Suprapubic skin (tissue), 3 donors: ENCODE results near the gene SLC39A5.

Source experiments
- EP300 ChIP-seq: sonication (generic); formaldehyde crosslinking; IDR thresholded peaks from one replicate; pipeline ENCODE4 v1.6.1; 2017; ENCODE audit warnings: antibody characterized with exemption
- TF ChIP-seq, protein P1 (sequence below), 2 donors: fragments of 200-600 bp in 1 of 2; fragments of 450-650 bp in 1 of 2; sonication (generic) in 1 of 2; IDR thresholded peaks; one replicate each; pipeline ENCODE4 v1.5.1; 2016 to 2019; ENCODE audit warnings: antibody characterized with exemption in 2 of 2, mild to moderate bottlenecking in 1 of 2, moderate library complexity in 1 of 2

DNA sequence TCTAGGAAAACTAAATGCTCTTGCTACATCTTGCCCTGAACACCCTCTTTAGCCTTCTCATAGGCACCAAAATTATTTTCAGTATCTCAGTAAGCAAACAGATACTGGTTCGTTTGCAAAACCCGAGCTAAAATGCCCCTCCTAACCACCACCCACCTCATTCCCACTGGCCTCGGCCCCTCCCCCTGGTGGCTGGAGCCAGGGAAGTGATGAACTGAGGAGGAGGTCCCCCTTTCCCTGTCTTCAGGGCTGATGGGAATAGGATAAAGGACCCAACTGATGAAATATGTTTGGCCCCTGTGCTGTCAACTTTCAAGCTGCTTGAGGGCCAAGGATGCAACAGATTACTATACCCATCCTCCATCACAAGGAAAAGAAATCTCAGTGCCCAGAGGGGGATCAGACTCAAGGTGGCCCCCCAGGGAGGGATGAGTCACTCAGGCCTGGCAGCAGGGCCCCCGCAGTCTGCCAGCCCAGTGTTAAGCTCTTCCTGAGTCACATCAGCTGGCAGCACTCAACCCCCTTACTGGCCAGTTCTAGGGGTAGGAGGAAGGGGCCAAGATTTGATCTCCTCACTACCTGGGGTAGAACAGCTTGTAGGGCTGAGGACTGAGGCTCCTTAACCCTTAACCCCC is 26.6 kb downstream of the SLC39A5 start:
- TF ChIP-seq, protein P1, sequence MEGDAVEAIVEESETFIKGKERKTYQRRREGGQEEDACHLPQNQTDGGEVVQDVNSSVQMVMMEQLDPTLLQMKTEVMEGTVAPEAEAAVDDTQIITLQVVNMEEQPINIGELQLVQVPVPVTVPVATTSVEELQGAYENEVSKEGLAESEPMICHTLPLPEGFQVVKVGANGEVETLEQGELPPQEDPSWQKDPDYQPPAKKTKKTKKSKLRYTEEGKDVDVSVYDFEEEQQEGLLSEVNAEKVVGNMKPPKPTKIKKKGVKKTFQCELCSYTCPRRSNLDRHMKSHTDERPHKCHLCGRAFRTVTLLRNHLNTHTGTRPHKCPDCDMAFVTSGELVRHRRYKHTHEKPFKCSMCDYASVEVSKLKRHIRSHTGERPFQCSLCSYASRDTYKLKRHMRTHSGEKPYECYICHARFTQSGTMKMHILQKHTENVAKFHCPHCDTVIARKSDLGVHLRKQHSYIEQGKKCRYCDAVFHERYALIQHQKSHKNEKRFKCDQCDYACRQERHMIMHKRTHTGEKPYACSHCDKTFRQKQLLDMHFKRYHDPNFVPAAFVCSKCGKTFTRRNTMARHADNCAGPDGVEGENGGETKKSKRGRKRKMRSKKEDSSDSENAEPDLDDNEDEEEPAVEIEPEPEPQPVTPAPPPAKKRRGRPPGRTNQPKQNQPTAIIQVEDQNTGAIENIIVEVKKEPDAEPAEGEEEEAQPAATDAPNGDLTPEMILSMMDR (IDR thresholded peaks at IDR 0.05): no peak
- TF ChIP-seq EP300: no peak
